ENCODE results near the gene GAPDH.

The GAPDH gene

DNA sequence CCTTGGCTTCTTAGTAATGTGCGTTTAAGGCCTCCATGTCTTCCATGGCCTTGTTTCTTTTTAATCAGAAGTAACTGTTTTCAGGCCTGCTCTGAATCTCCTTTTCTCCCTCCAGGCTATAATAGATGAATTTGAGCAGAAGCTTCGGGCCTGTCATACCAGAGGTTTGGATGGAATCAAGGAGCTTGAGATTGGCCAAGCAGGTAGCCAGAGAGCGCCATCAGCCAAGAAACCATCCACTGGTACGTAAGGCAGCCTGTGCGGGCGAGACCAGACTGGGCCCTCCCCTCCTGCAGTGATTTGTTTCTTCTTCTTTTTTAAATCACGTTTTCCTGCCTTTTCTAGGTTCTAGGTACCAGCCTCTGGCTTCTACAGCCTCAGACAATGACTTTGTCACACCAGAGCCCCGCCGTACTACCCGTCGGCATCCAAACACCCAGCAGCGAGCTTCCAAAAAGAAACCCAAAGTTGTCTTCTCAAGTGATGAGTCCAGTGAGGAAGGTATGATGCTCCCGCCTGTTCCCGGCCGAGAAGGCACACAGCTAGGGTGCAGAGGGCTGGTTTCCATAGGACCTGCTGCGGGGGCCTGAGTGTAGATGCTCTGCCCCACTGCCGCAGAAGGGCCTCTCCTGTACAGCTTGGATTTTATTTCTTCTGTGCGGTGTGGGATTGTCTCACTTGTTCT, 3.6 kb upstream of the GAPDH start:
- DNase-seq = no peak

DNA sequence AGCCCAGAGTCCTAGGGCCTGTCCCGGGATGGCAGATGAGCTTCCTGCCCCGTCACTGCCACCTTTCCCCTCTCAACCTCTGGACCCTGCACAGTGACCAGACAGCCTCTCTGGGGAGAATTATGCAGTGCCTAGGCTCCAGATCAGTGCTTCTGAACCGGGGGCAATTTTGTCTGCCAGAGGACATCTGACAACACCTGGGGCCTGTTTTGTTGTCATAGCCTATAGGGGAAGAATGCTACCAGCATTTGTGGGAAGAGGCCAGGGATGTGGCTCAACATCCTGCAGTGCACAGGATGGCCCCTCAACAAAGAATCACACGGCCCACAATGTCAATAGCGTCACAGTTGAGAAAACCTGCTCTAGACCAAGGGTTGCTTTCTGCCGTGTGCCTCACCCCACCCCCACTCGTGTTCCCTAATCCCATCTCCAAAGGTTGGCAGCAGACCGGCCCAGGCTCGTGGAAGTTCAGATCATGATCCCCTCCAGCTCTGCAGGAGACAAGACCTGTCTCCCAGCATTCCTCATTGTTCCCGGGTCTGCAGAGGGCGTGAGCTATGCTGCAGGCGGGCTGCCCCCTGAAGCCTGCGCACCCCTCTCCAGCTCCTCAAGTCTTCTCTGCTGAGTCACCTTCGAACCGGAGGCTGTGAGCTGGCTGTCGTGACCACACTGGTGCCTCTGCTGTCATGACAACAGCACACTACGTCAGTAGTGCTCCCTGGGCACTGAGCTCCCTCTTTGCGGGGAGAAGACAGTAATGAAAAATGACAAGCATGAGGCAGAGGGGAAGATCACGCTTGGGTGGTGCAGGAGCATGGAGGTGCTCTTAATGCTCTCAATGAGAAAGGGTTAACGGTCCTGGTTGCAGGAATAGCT, 2.0 kb upstream of the GAPDH start:
- DNase-seq = peak; percentile 91

DNA sequence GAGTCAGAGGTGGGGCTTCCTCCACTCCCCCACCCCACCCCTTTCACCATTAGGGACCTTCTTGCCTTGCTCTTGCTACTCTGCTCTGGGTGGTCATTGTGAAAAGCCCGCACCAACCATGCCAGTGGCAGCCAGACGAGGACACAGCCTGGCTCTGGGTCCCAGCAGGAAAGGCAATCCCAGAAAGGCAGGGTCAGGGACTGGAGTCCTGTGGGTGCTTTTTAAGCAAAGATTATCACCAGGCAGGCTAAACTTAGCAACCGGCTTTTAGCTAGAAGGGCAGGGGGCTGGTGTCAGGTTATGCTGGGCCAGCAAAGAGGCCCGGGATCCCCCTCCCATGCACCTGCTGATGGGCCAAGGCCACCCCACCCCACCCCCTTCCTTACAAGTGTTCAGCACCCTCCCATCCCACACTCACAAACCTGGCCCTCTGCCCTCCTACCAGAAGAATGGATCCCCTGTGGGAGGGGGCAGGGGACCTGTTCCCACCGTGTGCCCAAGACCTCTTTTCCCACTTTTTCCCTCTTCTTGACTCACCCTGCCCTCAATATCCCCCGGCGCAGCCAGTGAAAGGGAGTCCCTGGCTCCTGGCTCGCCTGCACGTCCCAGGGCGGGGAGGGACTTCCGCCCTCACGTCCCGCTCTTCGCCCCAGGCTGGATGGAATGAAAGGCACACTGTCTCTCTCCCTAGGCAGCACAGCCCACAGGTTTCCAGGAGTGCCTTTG, 1.2 kb upstream of the GAPDH start:
- DNase-seq = peak; percentile 52

DNA sequence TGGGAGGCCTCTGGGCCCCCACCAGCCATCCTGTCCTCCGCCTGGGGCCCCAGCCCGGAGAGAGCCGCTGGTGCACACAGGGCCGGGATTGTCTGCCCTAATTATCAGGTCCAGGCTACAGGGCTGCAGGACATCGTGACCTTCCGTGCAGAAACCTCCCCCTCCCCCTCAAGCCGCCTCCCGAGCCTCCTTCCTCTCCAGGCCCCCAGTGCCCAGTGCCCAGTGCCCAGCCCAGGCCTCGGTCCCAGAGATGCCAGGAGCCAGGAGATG, 729 bp upstream of the GAPDH start:
- no peak for DNase-seq

DNA sequence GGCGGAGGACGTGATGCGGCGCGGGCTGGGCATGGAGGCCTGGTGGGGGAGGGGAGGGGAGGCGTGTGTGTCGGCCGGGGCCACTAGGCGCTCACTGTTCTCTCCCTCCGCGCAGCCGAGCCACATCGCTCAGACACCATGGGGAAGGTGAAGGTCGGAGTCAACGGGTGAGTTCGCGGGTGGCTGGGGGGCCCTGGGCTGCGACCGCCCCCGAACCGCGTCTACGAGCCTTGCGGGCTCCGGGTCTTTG, 303 bp downstream of the GAPDH start:
- no peak for DNase-seq

DNA sequence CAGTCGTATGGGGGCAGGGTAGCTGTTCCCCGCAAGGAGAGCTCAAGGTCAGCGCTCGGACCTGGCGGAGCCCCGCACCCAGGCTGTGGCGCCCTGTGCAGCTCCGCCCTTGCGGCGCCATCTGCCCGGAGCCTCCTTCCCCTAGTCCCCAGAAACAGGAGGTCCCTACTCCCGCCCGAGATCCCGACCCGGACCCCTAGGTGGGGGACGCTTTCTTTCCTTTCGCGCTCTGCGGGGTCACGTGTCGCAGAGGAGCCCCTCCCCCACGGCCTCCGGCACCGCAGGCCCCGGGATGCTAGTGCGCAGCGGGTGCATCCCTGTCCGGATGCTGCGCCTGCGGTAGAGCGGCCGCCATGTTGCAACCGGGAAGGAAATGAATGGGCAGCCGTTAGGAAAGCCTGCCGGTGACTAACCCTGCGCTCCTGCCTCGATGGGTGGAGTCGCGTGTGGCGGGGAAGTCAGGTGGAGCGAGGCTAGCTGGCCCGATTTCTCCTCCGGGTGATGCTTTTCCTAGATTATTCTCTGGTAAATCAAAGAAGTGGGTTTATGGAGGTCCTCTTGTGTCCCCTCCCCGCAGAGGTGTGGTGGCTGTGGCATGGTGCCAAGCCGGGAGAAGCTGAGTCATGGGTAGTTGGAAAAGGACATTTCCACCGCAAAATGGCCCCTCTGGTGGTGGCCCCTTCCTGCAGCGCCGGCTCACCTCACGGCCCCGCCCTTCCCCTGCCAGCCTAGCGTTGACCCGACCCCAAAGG, 804 bp downstream of the GAPDH start:
- DNase-seq = peak; percentile 83

DNA sequence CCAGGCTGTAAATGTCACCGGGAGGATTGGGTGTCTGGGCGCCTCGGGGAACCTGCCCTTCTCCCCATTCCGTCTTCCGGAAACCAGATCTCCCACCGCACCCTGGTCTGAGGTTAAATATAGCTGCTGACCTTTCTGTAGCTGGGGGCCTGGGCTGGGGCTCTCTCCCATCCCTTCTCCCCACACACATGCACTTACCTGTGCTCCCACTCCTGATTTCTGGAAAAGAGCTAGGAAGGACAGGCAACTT, 1.3 kb downstream of the GAPDH start:
- no peak for DNase-seq

DNA sequence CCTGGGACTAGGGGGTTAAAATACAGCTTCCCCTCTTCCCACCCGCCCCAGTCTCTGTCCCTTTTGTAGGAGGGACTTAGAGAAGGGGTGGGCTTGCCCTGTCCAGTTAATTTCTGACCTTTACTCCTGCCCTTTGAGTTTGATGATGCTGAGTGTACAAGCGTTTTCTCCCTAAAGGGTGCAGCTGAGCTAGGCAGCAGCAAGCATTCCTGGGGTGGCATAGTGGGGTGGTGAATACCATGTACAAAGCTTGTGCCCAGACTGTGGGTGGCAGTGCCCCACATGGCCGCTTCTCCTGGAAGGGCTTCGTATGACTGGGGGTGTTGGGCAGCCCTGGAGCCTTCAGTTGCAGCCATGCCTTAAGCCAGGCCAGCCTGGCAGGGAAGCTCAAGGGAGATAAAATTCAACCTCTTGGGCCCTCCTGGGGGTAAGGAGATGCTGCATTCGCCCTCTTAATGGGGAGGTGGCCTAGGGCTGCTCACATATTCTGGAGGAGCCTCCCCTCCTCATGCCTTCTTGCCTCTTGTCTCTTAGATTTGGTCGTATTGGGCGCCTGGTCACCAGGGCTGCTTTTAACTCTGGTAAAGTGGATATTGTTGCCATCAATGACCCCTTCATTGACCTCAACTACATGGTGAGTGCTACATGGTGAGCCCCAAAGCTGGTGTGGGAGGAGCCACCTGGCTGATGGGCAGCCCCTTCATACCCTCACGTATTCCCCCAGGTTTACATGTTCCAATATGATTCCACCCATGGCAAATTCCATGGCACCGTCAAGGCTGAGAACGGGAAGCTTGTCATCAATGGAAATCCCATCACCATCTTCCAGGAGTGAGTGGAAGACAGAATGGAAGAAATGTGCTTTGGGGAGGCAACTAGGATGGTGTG, 1.9 kb downstream of the GAPDH start:
- no peak for DNase-seq

DNA sequence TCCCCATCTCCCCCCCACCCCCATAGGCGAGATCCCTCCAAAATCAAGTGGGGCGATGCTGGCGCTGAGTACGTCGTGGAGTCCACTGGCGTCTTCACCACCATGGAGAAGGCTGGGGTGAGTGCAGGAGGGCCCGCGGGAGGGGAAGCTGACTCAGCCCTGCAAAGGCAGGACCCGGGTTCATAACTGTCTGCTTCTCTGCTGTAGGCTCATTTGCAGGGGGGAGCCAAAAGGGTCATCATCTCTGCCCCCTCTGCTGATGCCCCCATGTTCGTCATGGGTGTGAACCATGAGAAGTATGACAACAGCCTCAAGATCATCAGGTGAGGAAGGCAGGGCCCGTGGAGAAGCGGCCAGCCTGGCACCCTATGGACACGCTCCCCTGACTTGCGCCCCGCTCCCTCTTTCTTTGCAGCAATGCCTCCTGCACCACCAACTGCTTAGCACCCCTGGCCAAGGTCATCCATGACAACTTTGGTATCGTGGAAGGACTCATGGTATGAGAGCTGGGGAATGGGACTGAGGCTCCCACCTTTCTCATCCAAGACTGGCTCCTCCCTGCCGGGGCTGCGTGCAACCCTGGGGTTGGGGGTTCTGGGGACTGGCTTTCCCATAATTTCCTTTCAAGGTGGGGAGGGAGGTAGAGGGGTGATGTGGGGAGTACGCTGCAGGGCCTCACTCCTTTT, 2.7 kb downstream of the GAPDH start:
- no peak for DNase-seq

DNA sequence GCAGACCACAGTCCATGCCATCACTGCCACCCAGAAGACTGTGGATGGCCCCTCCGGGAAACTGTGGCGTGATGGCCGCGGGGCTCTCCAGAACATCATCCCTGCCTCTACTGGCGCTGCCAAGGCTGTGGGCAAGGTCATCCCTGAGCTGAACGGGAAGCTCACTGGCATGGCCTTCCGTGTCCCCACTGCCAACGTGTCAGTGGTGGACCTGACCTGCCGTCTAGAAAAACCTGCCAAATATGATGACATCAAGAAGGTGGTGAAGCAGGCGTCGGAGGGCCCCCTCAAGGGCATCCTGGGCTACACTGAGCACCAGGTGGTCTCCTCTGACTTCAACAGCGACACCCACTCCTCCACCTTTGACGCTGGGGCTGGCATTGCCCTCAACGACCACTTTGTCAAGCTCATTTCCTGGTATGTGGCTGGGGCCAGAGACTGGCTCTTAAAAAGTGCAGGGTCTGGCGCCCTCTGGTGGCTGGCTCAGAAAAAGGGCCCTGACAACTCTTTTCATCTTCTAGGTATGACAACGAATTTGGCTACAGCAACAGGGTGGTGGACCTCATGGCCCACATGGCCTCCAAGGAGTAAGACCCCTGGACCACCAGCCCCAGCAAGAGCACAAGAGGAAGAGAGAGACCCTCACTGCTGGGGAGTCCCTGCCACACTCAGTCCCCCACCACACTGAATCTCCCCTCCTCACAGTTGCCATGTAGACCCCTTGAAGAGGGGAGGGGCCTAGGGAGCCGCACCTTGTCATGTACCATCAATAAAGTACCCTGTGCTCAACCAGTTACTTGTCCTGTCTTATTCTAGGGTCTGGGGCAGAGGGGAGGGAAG, 3.5 kb downstream of the GAPDH start:
- DNase-seq = peak; percentile 60

DNA sequence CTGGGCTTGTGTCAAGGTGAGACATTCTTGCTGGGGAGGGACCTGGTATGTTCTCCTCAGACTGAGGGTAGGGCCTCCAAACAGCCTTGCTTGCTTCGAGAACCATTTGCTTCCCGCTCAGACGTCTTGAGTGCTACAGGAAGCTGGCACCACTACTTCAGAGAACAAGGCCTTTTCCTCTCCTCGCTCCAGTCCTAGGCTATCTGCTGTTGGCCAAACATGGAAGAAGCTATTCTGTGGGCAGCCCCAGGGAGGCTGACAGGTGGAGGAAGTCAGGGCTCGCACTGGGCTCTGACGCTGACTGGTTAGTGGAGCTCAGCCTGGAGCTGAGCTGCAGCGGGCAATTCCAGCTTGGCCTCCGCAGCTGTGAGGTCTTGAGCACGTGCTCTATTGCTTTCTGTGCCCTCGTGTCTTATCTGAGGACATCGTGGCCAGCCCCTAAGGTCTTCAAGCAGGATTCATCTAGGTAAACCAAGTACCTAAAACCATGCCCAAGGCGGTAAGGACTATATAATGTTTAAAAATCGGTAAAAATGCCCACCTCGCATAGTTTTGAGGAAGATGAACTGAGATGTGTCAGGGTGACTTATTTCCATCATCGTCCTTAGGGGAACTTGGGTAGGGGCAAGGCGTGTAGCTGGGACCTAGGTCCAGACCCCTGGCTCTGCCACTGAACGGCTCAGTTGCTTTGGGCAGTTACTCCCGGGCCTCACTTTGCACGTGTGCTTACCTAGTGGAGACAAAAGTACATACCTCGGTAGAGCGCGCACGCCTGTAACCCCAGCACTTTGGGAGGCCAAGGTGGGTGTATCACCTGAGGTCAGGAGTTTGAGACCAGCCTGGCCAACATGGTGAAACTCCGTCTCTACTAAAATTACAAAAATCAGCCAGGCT, 4.3 kb downstream of the GAPDH start:
- no peak for DNase-seq

DNA sequence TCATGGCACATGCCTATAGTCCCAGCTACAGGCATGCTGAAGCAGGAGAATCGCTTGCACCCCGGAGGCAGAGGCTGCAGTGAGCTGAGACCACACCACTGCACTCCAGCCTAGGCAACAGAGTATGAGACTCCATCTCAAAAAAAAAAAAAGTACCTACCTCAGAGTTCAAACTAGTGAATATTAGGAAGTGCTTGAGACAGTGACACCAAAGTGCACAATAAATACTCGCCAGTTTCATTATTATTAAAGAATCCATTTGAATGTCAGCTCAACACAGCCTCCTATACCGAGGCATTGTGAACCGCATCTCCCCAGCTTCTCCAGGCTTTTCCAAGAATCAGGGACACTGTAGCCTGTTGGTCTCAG, 5.0 kb downstream of the GAPDH start:
- no peak for DNase-seq

DNA sequence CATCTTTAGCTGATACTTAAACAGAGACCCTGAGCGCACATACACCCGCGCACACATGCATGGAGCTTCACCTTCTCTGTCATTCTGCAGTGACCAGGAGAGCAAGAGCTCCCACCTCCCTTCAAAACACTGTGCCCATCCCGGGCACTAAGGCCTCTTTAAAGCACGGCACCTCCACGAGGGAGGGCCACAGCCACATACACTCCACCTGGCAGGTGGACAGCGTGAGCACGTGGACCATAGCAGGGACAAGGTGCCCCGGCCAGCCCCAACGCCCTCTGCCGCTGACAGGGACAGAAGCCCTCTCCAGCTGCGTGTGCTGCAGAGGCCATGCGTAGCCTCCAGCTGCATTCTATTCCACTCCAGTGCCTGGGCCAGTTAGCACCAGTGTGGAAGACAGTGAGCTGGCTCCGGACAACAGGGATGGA, 5.4 kb downstream of the GAPDH start:
- DNase-seq = no peak

DNA sequence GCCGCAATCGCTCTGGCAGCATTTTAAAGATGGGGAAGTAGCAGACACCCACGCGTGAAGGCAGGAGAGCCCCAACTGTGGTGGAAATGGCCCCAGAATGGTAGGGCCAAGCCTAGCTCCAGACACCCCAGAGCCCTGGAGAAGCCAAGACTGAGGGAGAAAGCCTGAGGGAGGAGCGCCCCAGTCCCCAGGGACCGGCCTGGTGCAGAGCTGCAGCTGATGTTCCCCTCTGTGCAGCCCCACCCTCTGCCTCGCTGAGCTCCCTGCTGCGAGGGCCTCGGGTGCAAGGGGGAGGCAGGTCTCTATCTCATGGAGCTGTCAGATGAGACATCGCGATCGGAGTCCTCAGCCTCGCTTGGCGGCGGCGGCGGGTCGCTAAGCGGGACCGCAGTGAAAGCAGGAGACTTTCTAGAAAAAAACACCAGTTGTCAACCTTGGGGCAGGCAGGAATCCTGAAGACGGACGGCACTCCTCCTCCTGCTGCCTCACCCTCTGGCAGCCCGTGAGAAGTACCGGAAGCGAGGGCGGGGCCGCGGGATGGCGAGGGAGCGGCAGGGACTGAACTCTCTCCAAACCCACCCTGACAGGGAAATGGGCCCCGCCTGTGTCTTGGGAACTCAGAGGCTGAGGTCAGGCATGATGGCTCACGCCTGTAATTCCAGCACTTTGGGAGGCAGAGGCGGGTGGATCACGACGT, 6.0 kb downstream of the GAPDH start:
- DNase-seq = no peak

DNA sequence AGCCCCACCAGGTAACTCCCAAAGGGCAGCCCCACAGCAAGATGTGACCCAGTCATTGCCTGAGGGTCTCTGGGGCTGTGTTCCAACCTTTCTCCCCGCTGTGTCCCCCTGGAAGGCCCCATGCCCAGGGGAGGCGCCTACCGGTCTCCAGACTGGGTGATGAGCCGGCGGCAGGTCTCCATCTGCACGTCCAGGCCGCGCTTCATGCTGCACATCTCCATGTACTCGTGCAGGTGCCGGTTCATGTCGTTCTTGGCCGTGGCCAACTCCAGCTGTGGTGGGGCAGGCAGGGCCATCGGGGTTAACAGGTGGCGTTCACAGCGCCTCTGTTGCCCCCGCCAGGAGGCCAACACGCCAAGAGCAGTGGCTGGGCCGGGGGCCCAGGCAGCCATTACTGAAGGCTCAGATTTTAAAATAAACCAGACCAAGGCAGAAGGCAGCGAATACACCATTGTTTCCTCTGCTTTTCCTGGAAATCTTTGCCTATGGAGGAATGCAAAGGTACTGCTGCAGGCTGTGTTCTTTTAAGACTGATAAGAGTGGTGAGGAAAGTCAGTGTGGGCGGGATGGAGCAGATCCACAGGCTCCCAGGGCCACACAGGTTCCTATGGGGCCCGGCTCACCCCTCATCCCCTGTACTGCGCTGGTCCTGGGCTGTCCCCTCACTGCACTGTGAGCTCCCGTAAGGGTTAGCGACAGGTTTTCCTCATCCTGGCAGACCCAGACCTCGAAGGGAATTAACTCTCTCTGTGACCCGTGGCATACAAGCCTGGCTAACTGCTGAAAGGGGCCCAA, 7.3 kb downstream of the GAPDH start:
- no peak for DNase-seq

DNA sequence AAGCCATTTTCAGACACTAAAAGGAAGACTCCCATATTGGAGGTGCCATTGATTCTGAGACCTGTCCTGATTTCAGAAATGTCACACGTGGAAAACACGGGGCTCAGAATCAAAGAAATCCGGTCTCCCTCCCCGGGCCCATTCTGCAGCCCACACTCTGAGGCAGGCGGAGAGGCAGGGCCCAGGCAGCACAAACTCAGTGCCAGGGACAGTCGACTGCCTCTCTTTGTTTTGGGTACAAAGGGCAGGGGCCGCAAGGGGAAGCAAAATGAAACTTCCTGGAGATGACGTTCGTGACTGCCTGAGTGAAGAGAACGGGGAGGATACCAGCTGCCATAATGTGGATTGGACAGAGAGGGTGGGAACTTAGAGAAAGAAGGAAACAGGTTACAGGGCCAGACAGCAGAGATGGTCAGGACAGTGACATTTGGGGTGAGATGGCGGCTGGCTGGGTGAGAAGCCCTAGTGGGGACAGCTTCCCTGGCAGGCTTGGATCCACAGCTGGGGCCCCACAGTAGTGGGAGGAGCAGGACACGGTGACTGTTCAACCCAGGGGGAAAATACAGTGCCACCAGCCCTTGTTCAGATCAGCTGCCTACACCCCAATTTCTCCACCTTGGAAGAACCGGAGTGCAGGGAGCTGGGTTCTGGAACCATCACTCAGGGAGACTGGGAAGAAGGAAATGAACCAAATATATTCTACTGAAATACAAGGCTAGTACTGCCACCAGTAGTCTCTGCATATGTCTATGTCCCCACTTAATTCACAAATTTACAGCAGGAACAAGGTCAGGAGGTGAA, 8.1 kb downstream of the GAPDH start:
- no peak for DNase-seq

DNA sequence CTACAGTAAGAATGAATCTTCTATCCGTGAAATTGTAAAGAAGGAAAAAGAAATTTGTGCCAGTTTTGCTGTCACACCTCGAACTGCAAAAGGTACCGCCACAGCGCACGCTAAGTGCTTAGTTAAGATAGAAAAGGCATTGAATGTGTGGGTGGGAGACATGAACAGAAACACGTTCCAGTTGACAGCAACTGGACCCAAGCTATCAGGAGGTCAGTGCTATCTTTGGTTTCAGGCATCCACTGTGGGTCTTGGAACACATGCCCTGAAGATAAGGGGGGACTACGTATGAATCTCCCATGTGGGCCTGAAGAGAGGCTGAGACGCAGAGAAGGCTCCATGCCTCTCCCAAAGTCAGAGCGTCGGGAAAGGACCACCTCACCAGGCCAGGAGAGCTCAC, 11.7 kb downstream of the GAPDH start:
- DNase-seq = no peak

DNA sequence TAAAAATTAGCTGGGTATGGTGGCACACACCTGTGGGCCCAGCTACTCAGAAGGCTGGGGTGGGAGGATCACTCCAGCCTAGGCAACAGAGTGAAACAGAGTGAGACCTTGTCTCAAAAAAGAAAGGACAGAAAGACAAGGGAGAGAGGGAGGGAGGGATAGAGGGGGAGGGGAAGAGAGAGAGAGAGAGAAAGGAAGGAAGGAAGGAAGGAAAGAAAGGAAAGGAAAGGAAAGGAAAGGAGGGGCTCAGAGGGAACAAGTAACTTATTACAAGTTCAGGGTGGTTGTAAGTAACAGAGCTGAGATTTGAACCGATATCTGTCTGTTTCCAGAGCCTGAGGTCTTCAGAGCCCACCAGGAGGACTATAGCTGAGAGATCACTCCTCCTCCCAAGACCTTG, 13.2 kb downstream of the GAPDH start:
- DNase-seq = no peak
